ENCODE measurements around the gene ENO4. TPM values are rescaled to one million over a fixed set of nuclear protein-coding genes. Genes with fewer than 3 reads are reported as not detected.

Gene ENO4
- total RNA-seq, 1 experiment from 2014 or later, result 0.22 TPM

DNA sequence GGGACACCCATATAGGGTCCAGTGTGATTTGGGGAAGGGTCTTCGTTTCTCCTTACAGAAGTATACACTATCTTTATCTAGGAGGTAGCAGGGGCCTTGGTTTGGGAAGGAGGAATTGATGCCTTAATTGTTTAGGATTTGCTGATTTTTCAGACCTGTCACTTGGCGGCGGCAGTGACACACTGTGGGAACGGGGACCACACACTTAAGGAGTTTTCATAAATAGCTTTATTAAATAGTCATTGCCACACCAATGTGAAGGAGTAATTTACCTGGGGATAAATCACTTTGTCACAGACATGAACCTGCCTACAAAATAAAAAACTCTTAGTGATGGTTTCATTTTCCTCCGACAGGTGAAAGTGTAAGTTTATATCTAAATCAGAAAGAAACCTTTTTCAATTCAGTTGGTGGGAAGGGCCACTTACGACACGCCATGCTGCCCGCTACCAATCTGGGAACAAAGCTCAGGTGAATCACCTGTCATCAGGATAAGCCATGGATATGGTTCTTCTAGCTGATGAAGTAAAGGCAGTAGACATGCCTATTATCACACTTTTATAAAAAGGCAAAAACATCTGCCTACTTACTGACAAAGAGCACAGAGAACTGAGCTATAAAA lies 12.3 kb upstream of the ENO4 start:
- Histone ChIP-seq H3K4me3 (replicated peaks in 1 of 2; ENCODE audit: low read depth in 1 of 2, low read length in 2 of 2) (no peak overlapping the region), H3K9ac (ENCODE audit: low read length) (no peak overlapping the region), H3K36me3 (ENCODE audit: control insufficient read depth in 1 of 2, insufficient read depth in 2 of 2, low read length in 2 of 2) (no peaks in the 10 kb centered on the region), H3K27me3 (ENCODE audit: insufficient read depth, low read length) (no peaks in the 10 kb centered on the region), H3K4me2 (ENCODE audit: low read length) (no peak overlapping the region), H3K4me1 (ENCODE audit: control insufficient read depth in 1 of 2, insufficient read depth in 2 of 2, low read length in 2 of 2) (no peaks in the 10 kb centered on the region), H3K9me2 (ENCODE audit: insufficient read depth) (no peaks in the 10 kb centered on the region), H4K20me1 (ENCODE audit: insufficient read depth) (no peaks in the 10 kb centered on the region), H3K27ac (ENCODE audit: low read depth, low read length) (no peak overlapping the region), H3K9me3 (ENCODE audit: control insufficient read depth in 1 of 2, insufficient read depth in 1 of 2, low read depth in 1 of 2, low read length in 2 of 2) (no peaks in the 10 kb centered on the region), H3K79me2 (ENCODE audit: insufficient read depth, low read length) (no peaks in the 10 kb centered on the region), H2AFZ (ENCODE audit: low read depth, low read length, poor library complexity, severe bottlenecking) (no peak overlapping the region)
- DNase-seq (ENCODE audit: low read depth, low spot score), result no peak
- no peak for ATAC-seq
- TF ChIP-seq, protein P1, sequence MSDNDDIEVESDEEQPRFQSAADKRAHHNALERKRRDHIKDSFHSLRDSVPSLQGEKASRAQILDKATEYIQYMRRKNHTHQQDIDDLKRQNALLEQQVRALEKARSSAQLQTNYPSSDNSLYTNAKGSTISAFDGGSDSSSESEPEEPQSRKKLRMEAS (IDR thresholded peaks at IDR 0.05), result no peak
- TF ChIP-seq RAD21 (IDR thresholded peaks at IDR 0.05; ENCODE audit: low read depth) (peak; percentile 77), POLR2A (IDR thresholded peaks at IDR 0.05; ENCODE audit: borderline replicate concordance, extremely low read depth, insufficient read depth, insufficient read length) (no peak), JUND (IDR thresholded peaks at IDR 0.05) (no peak), EZH2phosphoT487 (IDR thresholded peaks at IDR 0.05; ENCODE audit: borderline replicate concordance) (no peak), ELF1 (IDR thresholded peaks at IDR 0.05; ENCODE audit: borderline replicate concordance, low read depth) (no peak), ZNF274 (IDR thresholded peaks at IDR 0.05; ENCODE audit: low read depth, low read length) (no peak), ZFX (IDR thresholded peaks at IDR 0.05) (no peak), EGR1 (IDR thresholded peaks at IDR 0.05; ENCODE audit: low read depth) (no peak), SIN3A (IDR thresholded peaks at IDR 0.05; ENCODE audit: low read depth) (no peak), EZH2 (IDR thresholded peaks at IDR 0.05) (no peak), CBX3 (IDR thresholded peaks at IDR 0.05; ENCODE audit: low read depth) (no peak), FOSL1 (IDR thresholded peaks at IDR 0.05; ENCODE audit: low read depth) (no peak), YY1 (IDR thresholded peaks at IDR 0.05; ENCODE audit: extremely low read depth, insufficient replicate concordance, low read depth, low read length) (no peak), SP1 (IDR thresholded peaks at IDR 0.05; ENCODE audit: low read depth) (no peak), TCF7L2 (IDR thresholded peaks at IDR 0.05; ENCODE audit: borderline replicate concordance, extremely low read depth, insufficient read depth, insufficient read length) (no peak)
- TF ChIP-seq, protein P2, sequence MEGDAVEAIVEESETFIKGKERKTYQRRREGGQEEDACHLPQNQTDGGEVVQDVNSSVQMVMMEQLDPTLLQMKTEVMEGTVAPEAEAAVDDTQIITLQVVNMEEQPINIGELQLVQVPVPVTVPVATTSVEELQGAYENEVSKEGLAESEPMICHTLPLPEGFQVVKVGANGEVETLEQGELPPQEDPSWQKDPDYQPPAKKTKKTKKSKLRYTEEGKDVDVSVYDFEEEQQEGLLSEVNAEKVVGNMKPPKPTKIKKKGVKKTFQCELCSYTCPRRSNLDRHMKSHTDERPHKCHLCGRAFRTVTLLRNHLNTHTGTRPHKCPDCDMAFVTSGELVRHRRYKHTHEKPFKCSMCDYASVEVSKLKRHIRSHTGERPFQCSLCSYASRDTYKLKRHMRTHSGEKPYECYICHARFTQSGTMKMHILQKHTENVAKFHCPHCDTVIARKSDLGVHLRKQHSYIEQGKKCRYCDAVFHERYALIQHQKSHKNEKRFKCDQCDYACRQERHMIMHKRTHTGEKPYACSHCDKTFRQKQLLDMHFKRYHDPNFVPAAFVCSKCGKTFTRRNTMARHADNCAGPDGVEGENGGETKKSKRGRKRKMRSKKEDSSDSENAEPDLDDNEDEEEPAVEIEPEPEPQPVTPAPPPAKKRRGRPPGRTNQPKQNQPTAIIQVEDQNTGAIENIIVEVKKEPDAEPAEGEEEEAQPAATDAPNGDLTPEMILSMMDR (IDR thresholded peaks at IDR 0.05 in 2 of 3, conservative IDR thresholded peaks at IDR 0.05 in 1 of 3; ENCODE audit: borderline replicate concordance in 1 of 3, insufficient read depth in 1 of 3, low read depth in 2 of 3, low read length in 2 of 3), result peak in 1 of 3 experiments; percentile 57; a peak in 2 of 6 replicates
- TF ChIP-seq, protein P3, sequence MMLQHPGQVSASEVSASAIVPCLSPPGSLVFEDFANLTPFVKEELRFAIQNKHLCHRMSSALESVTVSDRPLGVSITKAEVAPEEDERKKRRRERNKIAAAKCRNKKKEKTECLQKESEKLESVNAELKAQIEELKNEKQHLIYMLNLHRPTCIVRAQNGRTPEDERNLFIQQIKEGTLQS (IDR thresholded peaks at IDR 0.05), result no peak
- intact Hi-C loops (cut with micrococcal nuclease), result no loop called here
- RAD21 ChIA-PET (ENCODE audit: low non-redundant PET in 1 of 2, low total read pairs in 2 of 2, uncharacterized antibody in 2 of 2, unreplicated experiment in 2 of 2), result interaction anchor here in 1 of 2 experiments (1.2 kb wide), 1 partner anchor 338 kb away, joined by 3 read pairs; no protein-coding TSS in a partner anchor
- BruUV-seq (replicated peaks), result no TSS peak
- POLR2A ChIA-PET, result no interaction called here
- CTCF ChIA-PET, result interaction anchor here (0.9 to 1.4 kb wide), 5 partner anchors 44 to 338 kb away, joined by 3 to 12 read pairs (median 6); no protein-coding TSS in a partner anchor

Measured in HCT116 (cell line).